ENCODE data around the gene BNC2. TPM values are rescaled to one million over a fixed set of nuclear protein-coding genes. Genes with fewer than 3 reads are reported as not detected.

BNC2 gene
- 31.4 and 33.9 TPM in 2 replicates for total RNA-seq

GRCh38 chr9:16870596-16871335 is at the start of gene BNC2:
Gene BNC2, minus strand, starts transcription at chr9:16870670. Its CDS starts 22 bp downstream, at chr9:16870648.

Measured in uterine smooth muscle cell (primary cell).